Measurements from ENCODE around the gene ZNF592.

The ZNF592 gene

DNA sequence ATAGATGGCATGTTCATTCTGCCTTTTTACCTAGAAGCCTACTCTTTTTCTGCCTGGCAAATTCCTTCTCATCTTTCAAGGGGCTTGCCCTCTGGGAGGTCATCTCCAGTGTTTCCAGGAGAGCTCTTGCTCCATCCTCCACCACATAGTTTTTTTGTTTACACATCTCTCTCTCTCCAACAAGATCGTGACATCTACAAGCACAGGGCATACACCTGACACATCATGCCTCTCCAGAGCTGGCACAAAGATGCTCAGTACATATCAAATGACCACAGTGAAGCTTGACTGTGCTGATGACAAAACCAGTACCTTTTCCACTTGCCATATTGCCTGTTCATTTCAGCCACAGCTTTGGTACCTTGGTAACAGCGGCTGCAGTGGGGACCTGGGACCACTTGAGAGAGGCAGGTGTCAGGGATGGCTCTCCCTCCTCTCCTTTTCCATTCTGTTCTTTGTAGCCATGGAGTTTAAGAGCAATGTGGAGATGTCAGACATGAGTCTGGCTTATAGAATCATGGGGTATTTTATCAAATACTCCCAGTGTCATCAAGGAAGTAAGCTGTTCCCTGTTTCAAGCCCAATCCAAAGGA, 84.2 kb downstream of the ZNF592 start:
- DNase-seq, result no peak

DNA sequence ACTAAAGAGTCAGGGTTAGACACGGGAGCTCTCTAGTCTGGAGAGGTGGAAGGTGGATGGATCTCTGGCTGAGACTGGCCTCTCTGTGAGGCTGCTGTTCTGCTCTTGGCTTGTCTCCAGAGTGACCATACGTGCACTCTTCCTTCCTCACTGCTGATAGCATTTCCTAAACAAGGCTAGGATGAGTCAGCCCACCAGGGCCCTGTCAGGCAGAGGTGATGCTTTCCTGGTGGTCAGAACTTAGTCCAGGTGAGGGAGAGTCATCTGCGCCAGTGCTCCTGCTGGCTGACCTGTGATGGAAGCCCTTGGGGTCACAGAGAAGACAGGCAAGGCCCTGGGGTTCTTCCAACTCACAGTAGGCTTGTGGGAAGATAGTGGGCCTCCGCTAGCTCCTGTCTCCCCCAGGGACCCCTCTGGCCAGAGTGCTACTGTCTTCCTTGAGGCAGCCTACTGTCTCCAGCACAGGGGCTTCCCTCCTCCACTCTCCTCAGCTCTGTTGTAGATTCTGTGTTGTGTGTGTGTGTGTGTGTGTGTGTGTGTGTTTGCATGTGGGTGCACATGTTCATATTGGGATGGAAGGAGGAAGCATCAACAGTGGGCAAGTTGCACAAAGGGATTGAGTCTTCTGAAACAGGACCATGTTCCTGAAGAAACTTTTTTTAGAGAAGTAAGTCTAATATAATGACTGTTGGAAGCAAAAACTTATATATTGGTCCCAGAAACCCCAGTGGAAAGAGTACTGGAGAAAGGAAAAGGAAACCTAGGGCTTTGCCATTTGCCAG, 85.2 kb downstream of the ZNF592 start:
- no peak for DNase-seq

DNA sequence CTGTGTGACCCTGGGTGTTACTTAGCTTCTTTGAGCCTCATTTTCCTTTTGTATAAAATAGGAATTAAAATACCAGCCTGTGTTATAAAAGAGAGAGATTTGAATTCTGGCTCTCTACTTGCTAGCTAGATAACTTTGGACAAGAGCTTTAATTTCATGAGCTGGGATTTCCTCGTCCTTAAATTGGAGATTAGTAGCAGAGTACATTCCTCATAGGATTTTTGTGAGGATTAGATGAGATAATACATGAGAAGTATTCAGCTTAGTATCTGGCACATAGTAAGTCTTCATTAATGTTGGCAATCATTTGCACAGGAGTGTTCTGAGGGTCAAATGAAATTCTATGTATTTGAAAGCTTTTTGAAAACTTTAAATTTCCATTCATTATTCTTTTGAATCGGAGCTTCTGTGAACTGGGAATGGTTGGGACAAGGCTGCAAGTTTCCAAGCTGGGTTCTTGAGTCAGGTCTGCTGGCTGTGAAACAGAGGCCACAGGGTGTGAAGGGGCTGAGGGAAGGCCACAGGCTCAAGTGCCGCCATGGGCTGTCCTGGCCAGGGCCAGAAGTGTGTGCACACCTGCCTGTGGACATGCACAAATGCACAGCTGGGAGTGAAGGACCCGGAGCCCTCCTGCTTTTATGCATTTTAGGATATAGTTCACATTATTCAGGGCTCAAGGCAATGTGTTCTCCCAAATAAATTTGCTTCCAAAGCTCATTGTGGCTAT, 86.0 kb downstream of the ZNF592 start:
- DNase-seq, result no peak

DNA sequence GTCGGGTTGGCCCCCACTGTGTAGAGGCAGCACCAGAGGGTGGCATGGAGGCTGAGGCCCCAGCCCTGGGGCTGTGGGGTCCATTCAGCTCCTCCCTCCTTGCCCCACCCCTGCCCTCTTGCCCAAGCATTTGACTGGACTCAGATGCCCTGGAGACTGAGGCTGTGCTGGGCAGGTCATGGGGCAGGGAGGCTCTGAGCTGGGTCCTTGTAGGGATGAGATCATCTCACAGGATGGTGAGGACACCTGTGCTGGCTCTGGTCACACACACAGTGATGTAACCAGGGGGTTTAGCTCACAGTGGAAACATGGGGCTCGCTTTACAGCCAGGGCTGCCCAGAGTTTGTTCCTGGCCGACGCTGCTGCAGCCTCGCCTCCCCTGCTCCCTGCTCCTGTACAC, 86.6 kb downstream of the ZNF592 start:
- no peak for DNase-seq

DNA sequence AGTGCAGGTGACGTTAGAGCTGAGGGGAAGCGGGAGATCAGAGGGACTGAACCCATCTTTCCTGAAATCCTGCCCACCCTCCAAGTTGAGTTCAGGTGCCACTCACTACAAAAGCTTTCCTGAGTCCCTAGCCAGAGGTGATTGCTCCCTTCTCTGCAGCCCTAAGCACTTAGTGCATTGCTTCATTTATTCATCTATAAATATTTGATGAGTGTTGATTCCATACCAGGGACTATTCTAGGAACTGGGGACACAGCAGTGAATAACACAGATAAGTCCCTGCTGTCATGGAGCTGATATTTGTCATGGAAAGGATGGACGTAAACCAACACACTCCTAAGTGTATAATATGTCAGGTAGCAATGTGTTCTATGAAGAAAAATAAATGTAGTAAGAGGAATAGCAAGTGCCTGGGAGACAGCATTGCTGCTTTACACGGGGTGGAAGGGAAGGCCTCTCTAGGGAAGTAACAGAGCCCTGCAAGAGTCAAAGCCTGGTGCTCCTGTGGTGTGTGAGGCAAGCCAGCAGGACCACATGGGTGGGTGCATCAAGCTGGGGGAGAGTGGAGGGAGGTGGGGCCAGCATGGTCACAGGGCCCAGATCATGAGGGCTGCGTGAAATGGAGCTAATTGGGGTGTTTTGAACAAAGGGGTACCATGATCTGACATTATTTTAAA, 87.4 kb downstream of the ZNF592 start:
- DNase-seq, result no peak

DNA sequence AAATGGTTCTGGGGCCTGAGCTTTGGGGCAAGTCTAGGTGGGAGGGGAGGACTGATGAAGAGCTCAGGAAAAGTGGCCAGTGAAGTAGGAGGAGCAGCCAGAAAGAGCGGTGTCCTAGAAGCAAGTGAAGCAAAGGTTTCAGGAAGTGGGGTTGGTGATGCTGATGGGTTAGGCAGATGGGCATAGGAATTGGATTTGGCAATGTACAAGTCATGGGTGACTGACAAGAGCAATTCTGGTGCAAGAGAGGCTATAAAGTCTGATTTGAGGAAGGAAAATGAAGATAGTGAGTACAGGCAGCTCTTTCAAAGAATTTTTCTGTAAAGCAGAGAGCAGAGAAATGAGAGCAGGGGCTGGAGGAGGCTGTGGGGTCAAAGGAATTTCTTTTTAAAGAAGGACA, 88.5 kb downstream of the ZNF592 start:
- no peak for DNase-seq

DNA sequence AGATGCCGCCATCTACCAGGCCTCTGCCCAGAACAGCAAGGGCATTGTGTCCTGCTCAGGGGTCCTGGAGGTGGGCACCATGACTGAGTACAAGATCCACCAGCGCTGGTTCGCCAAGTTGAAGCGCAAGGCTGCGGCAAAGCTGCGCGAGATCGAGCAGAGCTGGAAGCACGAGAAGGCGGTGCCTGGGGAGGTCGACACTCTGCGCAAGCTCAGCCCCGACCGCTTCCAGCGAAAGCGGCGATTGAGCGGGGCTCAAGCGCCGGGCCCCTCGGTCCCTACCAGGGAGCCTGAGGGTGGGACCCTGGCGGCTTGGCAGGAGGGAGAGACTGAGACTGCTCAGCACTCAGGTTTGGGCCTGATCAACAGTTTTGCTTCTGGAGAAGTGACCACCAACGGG, 91.3 kb downstream of the ZNF592 start:
- DNase-seq, result no peak

DNA sequence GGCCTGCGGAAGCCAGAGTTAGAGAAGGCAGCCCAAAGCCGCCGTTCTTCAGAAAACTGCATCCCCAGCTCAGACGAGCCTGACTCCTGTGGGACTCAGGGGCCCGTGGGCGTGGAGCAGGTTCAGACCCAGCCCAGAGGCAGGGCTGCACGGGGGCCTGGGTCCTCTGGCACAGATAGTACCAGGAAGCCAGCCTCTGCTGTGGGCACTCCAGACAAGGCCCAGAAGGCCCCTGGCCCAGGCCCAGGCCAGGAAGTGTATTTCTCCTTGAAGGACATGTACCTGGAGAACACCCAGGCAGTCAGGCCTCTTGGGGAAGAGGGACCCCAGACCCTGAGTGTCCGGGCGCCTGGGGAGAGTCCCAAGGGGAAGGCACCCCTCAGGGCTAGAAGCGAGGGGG, 91.9 kb downstream of the ZNF592 start:
- DNase-seq, result no peak

DNA sequence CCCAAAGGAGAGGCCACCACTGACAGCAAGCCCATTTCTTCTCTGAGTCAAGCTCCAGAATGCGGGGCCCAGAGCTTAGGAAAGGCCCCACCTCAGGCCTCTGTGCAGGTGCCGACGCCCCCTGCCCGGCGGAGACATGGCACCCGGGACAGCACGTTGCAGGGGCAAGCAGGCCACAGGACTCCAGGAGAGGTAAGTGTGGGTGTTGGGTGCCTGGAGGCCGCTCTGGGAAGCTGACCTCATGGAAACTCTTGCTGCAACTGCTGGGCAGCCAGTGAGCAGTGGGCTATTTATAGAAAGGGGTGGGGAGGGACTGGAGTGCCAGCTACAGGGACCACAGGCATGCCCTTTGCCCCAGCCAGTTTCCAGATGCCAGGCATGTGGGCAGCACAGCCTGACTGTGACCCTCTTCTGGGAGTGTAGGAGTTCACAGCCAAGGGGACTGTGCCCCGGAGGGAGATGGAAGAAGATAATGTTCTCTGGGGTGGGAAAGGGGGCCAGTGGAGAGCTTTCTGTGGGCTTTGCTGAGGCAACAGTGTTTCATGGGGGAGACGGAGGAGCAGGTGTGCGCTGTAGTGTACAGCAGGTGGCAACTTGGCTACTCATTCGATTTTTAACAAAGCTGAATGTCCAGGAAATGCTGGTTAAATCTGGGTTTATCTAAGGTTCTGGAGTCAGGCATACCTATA, 92.5 kb downstream of the ZNF592 start:
- DNase-seq, result no peak

DNA sequence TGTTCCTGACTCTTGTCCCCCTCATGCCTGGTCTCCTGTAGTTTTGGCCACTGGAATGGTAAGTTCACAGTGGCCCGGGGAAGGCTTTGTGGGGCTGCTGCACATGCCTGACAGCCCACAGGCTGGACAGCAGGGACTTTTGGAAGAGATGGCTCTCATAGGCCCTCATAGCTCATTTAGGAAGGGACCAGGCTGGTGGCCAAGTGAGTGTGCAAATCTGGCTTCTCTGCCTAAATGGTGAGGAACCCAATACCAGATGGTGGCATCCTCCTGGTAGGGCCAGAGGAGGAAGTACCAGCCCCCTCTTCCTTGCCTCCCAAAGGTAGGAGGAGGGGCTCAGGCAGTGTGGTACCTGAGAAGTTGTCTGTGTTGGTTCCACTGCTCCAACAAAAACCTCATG, 94.4 kb downstream of the ZNF592 start:
- DNase-seq, result no peak

DNA sequence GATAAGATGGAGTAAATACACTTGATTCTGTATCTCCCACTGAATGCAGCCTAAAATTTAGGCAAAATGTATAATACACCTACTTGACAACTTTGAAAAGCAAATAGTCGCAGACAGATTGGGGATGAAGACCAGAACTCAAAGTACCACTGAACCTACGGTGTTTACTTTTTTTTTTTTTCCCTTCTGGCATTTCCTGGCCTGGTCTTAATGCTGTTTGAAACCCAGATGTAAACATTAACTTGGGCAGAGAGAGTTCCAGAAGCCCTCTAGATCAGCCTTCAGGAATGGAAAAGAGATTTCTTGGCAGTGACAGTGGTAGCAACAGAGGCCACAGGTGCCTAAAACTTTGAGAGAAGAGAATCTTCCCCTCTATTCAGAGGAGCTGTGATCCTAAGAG, 96.6 kb downstream of the ZNF592 start:
- DNase-seq, result no peak

DNA sequence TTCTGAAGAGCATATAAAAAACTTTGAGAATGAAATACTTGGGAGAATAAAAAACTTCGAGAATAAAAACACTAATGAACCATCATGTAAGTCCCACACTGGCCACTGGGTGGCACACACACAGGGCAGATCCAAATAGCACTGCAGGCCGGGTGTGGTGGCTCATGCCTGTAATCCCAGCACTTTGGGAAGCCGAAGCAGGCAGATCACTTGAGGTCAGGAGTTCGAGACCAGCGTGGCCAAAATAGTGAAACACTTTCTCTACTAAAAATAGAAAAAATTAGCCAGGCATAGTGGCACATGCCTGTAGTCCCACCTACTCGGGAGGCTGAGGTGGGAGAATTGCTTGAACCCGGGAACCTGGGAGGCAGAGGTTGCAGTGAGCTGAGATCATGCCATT, 97.2 kb downstream of the ZNF592 start:
- peak; percentile 3 for DNase-seq

DNA sequence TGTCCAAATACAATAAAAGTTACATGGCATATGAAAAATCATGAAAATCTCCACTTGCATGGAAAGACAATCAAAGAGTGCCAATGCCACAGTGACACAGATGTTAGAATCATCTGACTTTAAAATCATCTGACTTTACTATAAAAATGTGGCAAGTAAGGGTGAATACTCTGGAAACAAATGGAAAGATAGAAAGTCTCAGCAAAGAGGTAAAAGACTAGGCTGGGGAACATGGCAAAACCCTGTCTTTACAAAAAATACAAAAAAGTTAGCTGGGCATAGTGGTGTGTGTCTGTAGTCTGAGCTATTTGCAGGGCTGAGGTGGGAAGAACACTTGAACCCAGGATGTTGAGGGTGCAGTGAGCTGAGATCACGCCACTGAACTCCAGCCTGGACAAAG, 97.9 kb downstream of the ZNF592 start:
- DNase-seq, result no peak

DNA sequence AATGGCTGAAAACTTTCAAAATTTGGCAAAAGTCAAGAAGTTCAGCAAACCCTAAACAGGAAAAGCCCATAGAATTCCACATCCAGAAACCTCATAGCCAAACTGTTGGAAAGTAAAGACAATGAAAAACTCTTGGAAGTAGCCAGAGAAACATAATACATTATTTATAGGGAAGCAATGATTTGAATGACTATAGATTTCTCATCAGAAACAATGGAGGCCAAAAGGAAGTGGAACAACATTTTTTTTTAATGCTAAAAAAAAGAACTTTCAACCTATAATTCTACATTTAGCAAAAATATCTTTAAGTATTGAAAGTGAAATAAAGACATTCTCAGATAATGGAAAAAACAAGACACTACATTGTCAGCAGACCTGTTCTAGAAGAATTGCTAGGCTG, 99.0 kb downstream of the ZNF592 start:
- no peak for DNase-seq

DNA sequence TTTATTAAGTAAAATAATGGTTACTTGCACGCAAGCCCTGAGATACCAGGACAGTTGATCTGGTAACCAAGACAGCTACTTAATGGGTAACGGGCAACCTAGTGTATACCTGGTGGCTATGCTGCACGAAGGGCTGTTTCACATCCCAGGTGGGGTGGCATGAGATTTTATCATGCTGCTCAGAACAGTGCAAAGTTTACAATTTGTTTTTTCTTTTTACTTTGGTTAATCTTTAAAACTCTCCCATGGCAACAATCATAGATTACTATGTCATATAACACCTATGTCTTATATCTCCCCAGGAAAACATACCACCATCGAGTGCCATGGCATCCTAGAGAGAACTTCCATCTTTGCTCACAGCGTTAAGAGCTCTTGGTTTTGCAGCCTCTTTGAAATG, 103.8 kb downstream of the ZNF592 start:
- no peak for DNase-seq

DNA sequence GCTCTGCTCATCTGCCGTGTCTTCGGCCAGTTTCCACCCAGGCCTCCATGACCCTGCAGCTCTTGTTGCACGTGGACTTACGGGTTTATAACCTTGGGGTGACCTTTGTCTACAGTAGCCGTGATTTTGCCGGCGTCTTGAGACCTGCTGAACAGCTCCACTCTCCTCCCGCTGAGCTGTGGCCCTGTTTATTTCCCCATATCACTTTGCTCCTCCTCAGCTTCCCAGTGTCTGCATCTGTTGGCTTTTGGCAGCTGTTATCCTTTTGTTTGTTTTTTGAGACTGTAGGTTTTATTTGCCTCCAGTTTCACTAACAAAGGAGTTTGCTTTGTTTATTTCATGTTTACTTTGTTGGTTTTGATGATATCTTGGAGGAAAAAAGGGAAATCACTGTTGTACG, 106.7 kb downstream of the ZNF592 start:
- DNase-seq, result no peak

DNA sequence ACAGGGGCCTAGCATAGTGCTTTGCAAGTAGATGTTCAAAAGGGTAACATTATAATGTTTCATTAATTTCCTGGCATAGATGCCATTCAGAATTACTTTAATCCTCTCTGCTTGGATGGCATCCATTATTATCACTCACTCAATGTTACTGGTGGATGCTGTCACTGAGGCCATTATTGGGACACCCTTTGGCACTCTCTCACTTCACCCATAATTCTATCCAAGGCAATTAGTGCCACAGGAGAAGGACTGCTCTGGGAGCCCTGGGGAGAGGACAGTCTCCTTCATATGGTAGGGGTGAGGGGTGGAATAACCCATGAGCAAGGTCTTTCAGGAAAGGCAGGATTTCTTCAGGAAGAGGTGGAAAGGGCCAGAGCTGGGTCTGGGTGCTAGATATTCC, 107.4 kb downstream of the ZNF592 start:
- no peak for DNase-seq
